AG04449 (cell line): Measurements from ENCODE around the gene PADI1.

Source experiments
- CTCF ChIA-PET: fragments of 350-600 bp; formaldehyde crosslinking; extraction: SDS; loops from one replicate; lab custom pipeline; 2021; ENCODE audit warnings: antibody characterized with exemption; lab: Yijun Ruan, JAX
- POLR2A ChIA-PET: fragments of 400-600, 350-600 bp; formaldehyde crosslinking; extraction: SDS; loops from one replicate; lab custom pipeline; 2020; ENCODE audit warnings: antibody characterized with exemption, inconsistent platforms; lab: Yijun Ruan, JAX
- DNase-seq: peaks from one replicate; pipeline ENCODE4 v3.0.0-alpha.2; 2010; ENCODE audit warnings: low read depth, low spot score
- H3K4me3 ChIP-seq: 2 replicates; pipeline ENCODE4 v1.5.1; 2011; ENCODE audit warnings: low read depth, mild to moderate bottlenecking, control low read depth, low read length
- CTCF ChIP-seq: IDR thresholded peaks from one replicate; pipeline ENCODE4 v1.5.1; 2011; ENCODE audit warnings: mild to moderate bottlenecking, moderate library complexity, low read length, control low read depth, inconsistent platforms; ENCODE audit not compliant: insufficient read depth; ENCODE audit errors: missing control alignments

Gene PADI1

GRCh38 chr1:17161926-17162800 is 42.8 kb upstream of the PADI1 start:
- no peak for DNase-seq
- no peak for TF ChIP-seq CTCF
- ChIA-PET POLR2A (no interaction called here), CTCF (interaction anchor here (1.4 kb wide), 1 partner anchor 75 kb away, joined by 3 read pairs; no protein-coding TSS in a partner anchor)
- H3K4me3 ChIP-seq = no peak overlapping the region

- ChIA-PET CTCF (no interaction called here), POLR2A (no interaction called here)
- H3K4me3 ChIP-seq = no peak overlapping the region
- DNase-seq = no peak
- no peak for TF ChIP-seq CTCF
Measured at GRCh38 chr1:17162941-17163340, 42.0 kb upstream of the PADI1 start.

GRCh38 chr1:17163371-17163770 is 41.6 kb upstream of the PADI1 start:
- DNase-seq = no peak
- POLR2A ChIA-PET = no interaction called here
- TF ChIP-seq CTCF = no peak
- CTCF ChIA-PET = no interaction called here
- H3K4me3 ChIP-seq = no peak overlapping the region

GRCh38 chr1:17163789-17164666 is 40.9 kb upstream of the PADI1 start:
- no peak overlapping the region for H3K4me3 ChIP-seq
- POLR2A ChIA-PET = no interaction called here
- CTCF ChIA-PET = interaction anchor here (0.9 to 1.0 kb wide), 2 partner anchors 38 to 275 kb away, joined by 3 read pairs; partner anchors contain the start of gene RCC2
- DNase-seq = no peak
- no peak for TF ChIP-seq CTCF

GRCh38 chr1:17165823-17166222 is 39.1 kb upstream of the PADI1 start:
- TF ChIP-seq CTCF = no peak
- ChIA-PET CTCF (no interaction called here), POLR2A (no interaction called here)
- no peak overlapping the region for H3K4me3 ChIP-seq
- no peak for DNase-seq
